Kidney tubule cell (primary cell): Measurements from ENCODE around the gene ABCC6.
"Not testable (repeated sequence)": the region's sequence is repeated elsewhere in the genome, so short reads cannot be mapped to it uniquely, and the experiment has no call there.

Source experiments
- DNase-seq: peaks from one replicate; pipeline ENCODE4 v3.0.0-alpha.2; 2018; ENCODE audit warnings: low spot score

Gene ABCC6

GRCh38 chr16:16190546-16190945, 32.7 kb downstream of the ABCC6 start:
- DNase-seq, result no peak

GRCh38 chr16:16189842-16190241, 33.5 kb downstream of the ABCC6 start:
- no peak for DNase-seq

GRCh38 chr16:16188827-16189226, 34.5 kb downstream of the ABCC6 start:
- no peak for DNase-seq

- DNase-seq, result no peak
These were observed 36.5 kb downstream of the ABCC6 start for GRCh38 chr16:16186820-16187219.

GRCh38 chr16:16185095-16185494, 38.2 kb downstream of the ABCC6 start:
- no peak for DNase-seq

GRCh38 chr16:16184594-16184993, 38.7 kb downstream of the ABCC6 start:
- DNase-seq, result no peak

GRCh38 chr16:16183562-16183961, 39.7 kb downstream of the ABCC6 start:
- DNase-seq, result no peak

- DNase-seq, result no peak
These were observed 40.4 kb downstream of the ABCC6 start for GRCh38 chr16:16182918-16183317.

GRCh38 chr16:16181748-16182147, 41.5 kb downstream of the ABCC6 start:
- peak; percentile 36 for DNase-seq

GRCh38 chr16:16178455-16179162, 44.7 kb downstream of the ABCC6 start:
- DNase-seq, result no peak

- DNase-seq, result no peak
These were observed 47.0 kb downstream of the ABCC6 start for GRCh38 chr16:16176328-16176727.

- no peak for DNase-seq
These were observed 48.0 kb downstream of the ABCC6 start for GRCh38 chr16:16175296-16175695.

GRCh38 chr16:16172991-16173390, 50.3 kb downstream of the ABCC6 start:
- no peak for DNase-seq

GRCh38 chr16:16171332-16171919, 51.9 kb downstream of the ABCC6 start:
- no peak for DNase-seq

- no peak for DNase-seq
These were observed 53.7 kb downstream of the ABCC6 start for GRCh38 chr16:16169615-16170014.

- no peak for DNase-seq
These were observed 54.9 kb downstream of the ABCC6 start for GRCh38 chr16:16168431-16168830.

- no peak for DNase-seq
These were observed 55.4 kb downstream of the ABCC6 start for GRCh38 chr16:16167927-16168326.

- no peak for DNase-seq
These were observed 56.3 kb downstream of the ABCC6 start for GRCh38 chr16:16166949-16167348.

GRCh38 chr16:16166085-16166484, 57.2 kb downstream of the ABCC6 start:
- no peak for DNase-seq

- DNase-seq, result no peak
These were observed 59.1 kb downstream of the ABCC6 start for GRCh38 chr16:16164243-16164642.

GRCh38 chr16:16163571-16163970, 59.7 kb downstream of the ABCC6 start:
- DNase-seq, result no peak

- DNase-seq, result no peak
These were observed 60.2 kb downstream of the ABCC6 start for GRCh38 chr16:16163109-16163508.

- no peak for DNase-seq
These were observed 60.7 kb downstream of the ABCC6 start for GRCh38 chr16:16162591-16162990.

GRCh38 chr16:16161840-16162239, 61.5 kb downstream of the ABCC6 start:
- DNase-seq, result not testable (repeated sequence)
